KMS-11 (cell line): ENCODE measurements around the gene SLC7A6.
A peak's percentile ranks its signal among the peaks of the same experiment; 100 is the strongest.

Source experiments
- H2AFZ ChIP-seq: fragments of 200-600 bp; sonication (generic); 2 replicates; pipeline ENCODE4 v1.6.1; 2016; ENCODE audit warnings: antibody characterized with exemption, mixed run types, low read depth
- H3K27ac ChIP-seq: fragments of 200-600 bp; sonication (generic); 2 replicates; pipeline ENCODE4 v1.6.1; 2016; ENCODE audit warnings: mild to moderate bottlenecking, mixed run types
- H3K27me3 ChIP-seq: fragments of 200-600 bp; sonication (generic); 2 replicates; pipeline ENCODE4 v1.6.1; 2017; ENCODE audit warnings: mild to moderate bottlenecking, low read depth, mixed run types, moderate library complexity; ENCODE audit not compliant: insufficient read depth
- H3K36me3 ChIP-seq: fragments of 200-600 bp; sonication (generic); 2 replicates; pipeline ENCODE4 v1.6.1; 2017; ENCODE audit warnings: mild to moderate bottlenecking, mixed run types; ENCODE audit not compliant: insufficient read depth
- H3K4me1 ChIP-seq: fragments of 200-600 bp; sonication (generic); 2 replicates; pipeline ENCODE4 v1.6.1; 2016; ENCODE audit warnings: mild to moderate bottlenecking, low read depth, mixed run types; ENCODE audit not compliant: poor library complexity, severe bottlenecking
- H3K4me2 ChIP-seq: fragments of 200-600 bp; sonication (generic); 2 replicates; pipeline ENCODE4 v1.7.0; 2016; ENCODE audit warnings: mild to moderate bottlenecking, mixed run types
- H3K4me3 ChIP-seq: fragments of 200-600 bp; sonication (generic); IDR thresholded peaks from 2 replicates; pipeline ENCODE4 v1.6.1; 2017; ENCODE audit warnings: low read depth, low read length, mixed read lengths; ENCODE audit not compliant: insufficient read depth
- H3K79me2 ChIP-seq: fragments of 200-600 bp; sonication (generic); 2 replicates; pipeline ENCODE4 v1.6.1; 2016; ENCODE audit warnings: low read depth, mixed run types; ENCODE audit not compliant: insufficient read depth
- H3K9ac ChIP-seq: fragments of 200-600 bp; sonication (generic); 2 replicates; pipeline ENCODE4 v1.6.1; 2016; ENCODE audit warnings: mild to moderate bottlenecking, mixed run types
- H4K20me1 ChIP-seq: fragments of 200-600 bp; sonication (generic); 2 replicates; pipeline ENCODE4 v1.6.1; 2016; ENCODE audit warnings: mild to moderate bottlenecking, mixed run types; ENCODE audit not compliant: insufficient read depth
- TF ChIP-seq, protein P1 (sequence below): fragments of 200-600 bp; sonication (generic); conservative IDR thresholded peaks from 2 replicates; pipeline ENCODE4 v1.6.1; 2017; ENCODE audit warnings: low read depth, mild to moderate bottlenecking, antibody characterized with exemption, low read length, moderate library complexity, mixed read lengths

SLC7A6 gene

DNA sequence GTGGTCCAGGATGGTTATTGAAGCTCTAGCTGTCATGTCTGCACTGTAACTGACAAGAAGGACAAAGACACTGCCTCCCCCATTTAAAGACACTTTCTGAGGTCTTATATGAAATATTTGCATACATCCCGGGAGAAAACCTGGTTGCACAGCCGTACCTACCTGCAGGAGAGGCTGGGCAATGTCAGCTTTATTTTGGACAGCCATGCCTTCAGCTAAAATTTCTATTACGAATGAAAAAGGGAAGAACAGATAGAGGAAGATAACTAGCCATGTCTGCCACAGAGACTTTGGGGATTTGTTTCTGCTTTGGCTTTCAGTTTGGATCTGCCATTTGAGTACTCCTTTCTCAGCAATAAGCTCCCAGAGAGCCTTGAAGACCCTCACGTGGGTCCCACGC, 19.0 kb downstream of the SLC7A6 start:
- TF ChIP-seq, protein P1, sequence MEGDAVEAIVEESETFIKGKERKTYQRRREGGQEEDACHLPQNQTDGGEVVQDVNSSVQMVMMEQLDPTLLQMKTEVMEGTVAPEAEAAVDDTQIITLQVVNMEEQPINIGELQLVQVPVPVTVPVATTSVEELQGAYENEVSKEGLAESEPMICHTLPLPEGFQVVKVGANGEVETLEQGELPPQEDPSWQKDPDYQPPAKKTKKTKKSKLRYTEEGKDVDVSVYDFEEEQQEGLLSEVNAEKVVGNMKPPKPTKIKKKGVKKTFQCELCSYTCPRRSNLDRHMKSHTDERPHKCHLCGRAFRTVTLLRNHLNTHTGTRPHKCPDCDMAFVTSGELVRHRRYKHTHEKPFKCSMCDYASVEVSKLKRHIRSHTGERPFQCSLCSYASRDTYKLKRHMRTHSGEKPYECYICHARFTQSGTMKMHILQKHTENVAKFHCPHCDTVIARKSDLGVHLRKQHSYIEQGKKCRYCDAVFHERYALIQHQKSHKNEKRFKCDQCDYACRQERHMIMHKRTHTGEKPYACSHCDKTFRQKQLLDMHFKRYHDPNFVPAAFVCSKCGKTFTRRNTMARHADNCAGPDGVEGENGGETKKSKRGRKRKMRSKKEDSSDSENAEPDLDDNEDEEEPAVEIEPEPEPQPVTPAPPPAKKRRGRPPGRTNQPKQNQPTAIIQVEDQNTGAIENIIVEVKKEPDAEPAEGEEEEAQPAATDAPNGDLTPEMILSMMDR: no peak
- H3K27me3 ChIP-seq: no peaks in the 10 kb centered on the region
- no peak overlapping the region for H3K9ac ChIP-seq
- peaks cover 63% of the 10 kb centered on the region for H3K4me1 ChIP-seq
- peaks cover 4% of the 10 kb centered on the region; the same call in 1 of the 2 replicates for H4K20me1 ChIP-seq
- H3K79me2 ChIP-seq: peaks cover 26% of the 10 kb centered on the region; the same call in 1 of the 2 replicates
- no peaks in the 10 kb centered on the region; the same call in 1 of the 2 replicates for H3K36me3 ChIP-seq
- peak overlapping the region; percentile 64; the same call in 1 of the 2 replicates for H3K4me2 ChIP-seq
- peak overlapping the region; percentile 10; the same call in 1 of the 2 replicates for H3K27ac ChIP-seq
- H3K4me3 ChIP-seq: no peak overlapping the region
- H2AFZ ChIP-seq: no peak overlapping the region

DNA sequence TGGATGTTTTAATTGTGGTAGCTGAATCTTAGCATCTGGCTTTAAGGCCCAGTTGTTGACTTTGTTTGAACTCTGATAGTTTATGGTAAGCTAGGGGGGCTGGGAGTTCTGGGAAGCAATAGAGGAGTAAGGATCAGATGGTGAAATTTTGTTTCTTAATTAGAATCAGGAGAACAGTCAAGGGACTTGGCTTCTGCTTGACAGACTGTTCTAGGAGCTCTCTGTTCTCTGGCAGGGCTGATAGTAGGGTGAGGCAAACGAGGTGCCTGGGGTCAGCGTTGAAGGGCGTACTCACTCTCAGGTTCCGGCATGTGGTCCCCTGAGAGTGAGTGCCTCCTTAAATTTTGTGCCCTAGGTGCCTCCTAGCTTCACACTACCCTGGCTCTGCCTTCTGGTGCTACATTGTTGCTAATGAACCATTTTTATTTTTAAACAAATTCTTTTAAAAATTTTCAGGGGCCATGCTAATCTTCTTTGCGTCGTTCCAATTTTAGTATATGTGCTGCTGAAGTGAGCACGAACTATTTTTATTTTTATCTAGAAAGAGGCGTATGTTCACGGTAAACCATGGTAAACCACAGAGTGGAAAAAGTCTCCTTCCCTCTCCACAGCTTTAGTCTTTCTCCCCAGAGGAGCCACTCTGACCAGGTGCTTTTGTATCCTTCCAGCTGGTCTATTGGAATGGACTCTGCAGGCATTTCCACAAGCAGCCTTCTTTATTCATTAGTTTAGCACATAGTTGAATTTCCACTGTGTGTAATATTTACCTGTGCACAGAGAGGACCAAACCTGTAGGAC, 19.7 kb downstream of the SLC7A6 start:
- no peak overlapping the region for H2AFZ ChIP-seq
- H3K9ac ChIP-seq: no peak overlapping the region
- H3K79me2 ChIP-seq: peaks cover 26% of the 10 kb centered on the region; the same call in 1 of the 2 replicates
- H3K27ac ChIP-seq: peak overlapping the region; percentile 10; the same call in 1 of the 2 replicates
- H3K27me3 ChIP-seq: no peaks in the 10 kb centered on the region
- no peak overlapping the region for H3K4me3 ChIP-seq
- peaks cover 63% of the 10 kb centered on the region for H3K4me1 ChIP-seq
- TF ChIP-seq, protein P1: no peak
- H3K4me2 ChIP-seq: peak overlapping the region; percentile 64; the same call in 1 of the 2 replicates
- H3K36me3 ChIP-seq: no peaks in the 10 kb centered on the region; the same call in 1 of the 2 replicates
- H4K20me1 ChIP-seq: peaks cover 4% of the 10 kb centered on the region; the same call in 1 of the 2 replicates

DNA sequence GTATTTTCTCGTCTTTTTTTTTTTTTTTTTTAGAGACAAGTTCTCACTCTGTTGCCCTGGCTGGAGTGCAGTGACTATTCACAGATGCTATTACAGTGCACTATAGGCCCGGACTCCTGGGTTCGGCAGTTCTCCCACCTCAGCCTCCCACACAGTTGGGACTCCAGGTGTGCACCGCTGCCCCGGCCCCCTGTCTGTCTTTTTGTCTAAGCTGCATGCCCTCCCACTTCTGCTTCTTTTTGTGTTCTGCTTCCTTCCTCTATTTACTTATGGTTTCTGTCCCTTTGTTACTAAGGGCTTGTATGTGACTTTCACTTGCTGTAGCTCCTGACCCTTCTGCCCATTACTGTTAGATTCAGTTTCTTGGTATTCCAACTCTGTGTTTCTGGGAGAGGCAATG, 20.5 kb downstream of the SLC7A6 start:
- no peak overlapping the region for H3K4me3 ChIP-seq
- no peaks in the 10 kb centered on the region for H3K27me3 ChIP-seq
- peaks cover 18% of the 10 kb centered on the region; the same call in 1 of the 2 replicates for H3K79me2 ChIP-seq
- H3K36me3 ChIP-seq: no peaks in the 10 kb centered on the region; the same call in 1 of the 2 replicates
- no peak overlapping the region for H3K9ac ChIP-seq
- H4K20me1 ChIP-seq: peaks cover 4% of the 10 kb centered on the region; the same call in 1 of the 2 replicates
- peak overlapping the region; percentile 64; the same call in 1 of the 2 replicates for H3K4me2 ChIP-seq
- TF ChIP-seq, protein P1: no peak
- H3K27ac ChIP-seq: peak overlapping the region; percentile 19; the same call in 1 of the 2 replicates
- no peak overlapping the region for H2AFZ ChIP-seq
- peaks cover 63% of the 10 kb centered on the region for H3K4me1 ChIP-seq

DNA sequence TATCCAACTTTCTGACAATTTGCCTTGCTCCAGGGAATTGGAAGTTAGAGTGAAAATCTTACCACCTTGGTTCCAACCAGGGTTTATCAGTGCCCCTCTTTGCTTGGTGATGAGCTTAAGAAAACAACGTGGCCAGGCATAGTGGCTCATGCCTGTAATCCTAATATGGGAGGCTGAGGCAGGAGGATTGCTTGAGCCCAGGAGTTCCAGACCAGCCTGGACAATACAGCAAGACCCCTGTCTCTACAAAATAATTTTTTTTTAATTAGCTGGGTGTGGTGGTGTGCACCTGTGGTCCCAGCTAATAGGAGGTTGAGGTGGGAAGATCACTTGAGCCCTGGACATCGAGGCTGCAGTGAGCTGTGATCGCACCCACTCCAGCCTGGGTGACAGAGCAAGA, 21.4 kb downstream of the SLC7A6 start:
- H3K36me3 ChIP-seq: no peaks in the 10 kb centered on the region; the same call in 1 of the 2 replicates

More for the DNA sequence above, 21.4 kb downstream of the SLC7A6 start:
- Histone ChIP-seq H3K27me3 (no peaks in the 10 kb centered on the region), H3K79me2 (peaks cover 17% of the 10 kb centered on the region; the same call in 1 of the 2 replicates), H3K9ac (no peak overlapping the region), H2AFZ (no peak overlapping the region), H3K4me1 (peaks cover 57% of the 10 kb centered on the region), H4K20me1 (peaks cover 4% of the 10 kb centered on the region; the same call in 1 of the 2 replicates), H3K27ac (no peak overlapping the region), H3K4me3 (no peak overlapping the region), H3K4me2 (no peak overlapping the region)
- TF ChIP-seq, protein P1: no peak
